Measurements from ENCODE around the gene HEATR9. TPM values are rescaled to one million over a fixed set of nuclear protein-coding genes. Genes with fewer than 3 reads are reported as not detected.

The HEATR9 gene
- total and polyA plus RNA-seq, 2 donors (not counting 3 experiments of a cell fraction or from before 2014, with no cell fraction given), result not detected

DNA sequence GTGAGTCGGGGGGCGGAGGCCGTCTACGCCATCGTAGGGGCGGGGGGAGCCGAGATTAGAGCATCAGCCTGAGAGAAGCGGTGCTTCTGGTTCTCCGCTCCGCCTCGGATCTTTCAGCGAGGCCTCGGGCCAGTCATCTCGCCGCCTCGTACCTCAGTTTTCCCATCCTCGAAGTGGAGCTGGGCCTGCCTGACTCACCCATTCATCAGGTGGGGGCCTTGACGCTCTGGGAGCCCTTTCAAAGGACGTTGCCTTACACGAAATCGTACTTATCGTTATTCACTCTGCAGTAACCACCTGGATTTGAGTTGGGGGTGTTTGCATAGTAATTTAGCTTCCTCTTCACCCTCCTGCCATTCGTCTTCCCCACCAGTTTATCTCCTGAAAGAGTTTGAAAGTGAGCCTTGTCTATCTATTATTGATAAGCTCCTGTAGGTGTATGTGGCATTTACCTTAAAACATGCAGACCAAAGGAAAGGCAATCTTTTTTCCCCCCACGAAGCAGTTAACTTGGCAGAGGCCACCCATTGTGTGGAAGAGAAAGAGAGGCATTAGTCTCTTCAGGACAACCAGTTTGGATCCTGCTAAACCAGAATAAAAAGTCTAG, 58.7 kb downstream of the HEATR9 start:
- no TSS peak for BruUV-seq (replicated peaks)
- Histone ChIP-seq H3K27me3 (ENCODE audit: control insufficient read depth in 2 of 2, insufficient read depth in 2 of 2, low read length in 2 of 2) (no peaks in the 10 kb centered on the region), H3K4me1 (ENCODE audit: control insufficient read depth, extremely low read depth, insufficient read depth, low read length) (peaks cover 41% of the 10 kb centered on the region), H3K4me2 (ENCODE audit: insufficient read depth, low read length) (peak overlapping the region; percentile 93), H3K79me2 (ENCODE audit: control insufficient read depth, insufficient read depth, low read length) (peaks cover 57% of the 10 kb centered on the region), H4K20me1 (replicated peaks; ENCODE audit: control insufficient read depth, extremely low read depth, insufficient read depth, low read length) (peaks cover 7% of the 10 kb centered on the region), H3K9ac (replicated peaks; ENCODE audit: extremely low read depth, insufficient read depth, low read length) (peak overlapping the region; percentile 93), H3K9me3 (replicated peaks; ENCODE audit: control insufficient read depth, insufficient read depth, low read length) (no peaks in the 10 kb centered on the region), H2AFZ (ENCODE audit: low read depth, low read length) (no peak overlapping the region), H3K36me3 (ENCODE audit: control insufficient read depth in 2 of 2, extremely low read depth in 1 of 2, insufficient read depth in 2 of 2, low read length in 2 of 2) (no peaks in the 10 kb centered on the region), H3K27ac (ENCODE audit: insufficient read depth, low read depth, low read length) (peak overlapping the region; percentile 90), H3K4me3 (replicated peaks in 1 of 3; ENCODE audit: insufficient read depth in 1 of 3, low read depth in 1 of 3, low read length in 3 of 3) (peak overlapping the region; percentile 56 to 96 (median 81)), H3K9me1 (replicated peaks; ENCODE audit: control insufficient read depth, extremely low read depth, insufficient read depth, low read length) (no peaks in the 10 kb centered on the region)
- CTCF ChIA-PET, result interaction anchor here (0.6 to 11.8 kb wide), 5 partner anchors 36 to 196 kb away, joined by 3 to 453 read pairs (median 5); no protein-coding TSS in a partner anchor
- intact Hi-C loops (cut with micrococcal nuclease) (loop anchor here (1.0 to 10.0 kb wide), 7 partner anchors 9 to 849 kb away; partner anchors contain the start of genes CCT6B, SLFN11, SLFN12 and SLFN5), dilution Hi-C loops (cut with MboI; ENCODE audit: extremely low pct_ligation_motif_present, low sequenced_read_pairs) (no loop called here)
- peak; percentile 49 for DNase-seq (ENCODE audit: low read depth, low spot score)
- no peak for TF ChIP-seq POLR2A (IDR thresholded peaks at IDR 0.05; ENCODE audit: low read depth, low read length)
- TF ChIP-seq, protein P1, sequence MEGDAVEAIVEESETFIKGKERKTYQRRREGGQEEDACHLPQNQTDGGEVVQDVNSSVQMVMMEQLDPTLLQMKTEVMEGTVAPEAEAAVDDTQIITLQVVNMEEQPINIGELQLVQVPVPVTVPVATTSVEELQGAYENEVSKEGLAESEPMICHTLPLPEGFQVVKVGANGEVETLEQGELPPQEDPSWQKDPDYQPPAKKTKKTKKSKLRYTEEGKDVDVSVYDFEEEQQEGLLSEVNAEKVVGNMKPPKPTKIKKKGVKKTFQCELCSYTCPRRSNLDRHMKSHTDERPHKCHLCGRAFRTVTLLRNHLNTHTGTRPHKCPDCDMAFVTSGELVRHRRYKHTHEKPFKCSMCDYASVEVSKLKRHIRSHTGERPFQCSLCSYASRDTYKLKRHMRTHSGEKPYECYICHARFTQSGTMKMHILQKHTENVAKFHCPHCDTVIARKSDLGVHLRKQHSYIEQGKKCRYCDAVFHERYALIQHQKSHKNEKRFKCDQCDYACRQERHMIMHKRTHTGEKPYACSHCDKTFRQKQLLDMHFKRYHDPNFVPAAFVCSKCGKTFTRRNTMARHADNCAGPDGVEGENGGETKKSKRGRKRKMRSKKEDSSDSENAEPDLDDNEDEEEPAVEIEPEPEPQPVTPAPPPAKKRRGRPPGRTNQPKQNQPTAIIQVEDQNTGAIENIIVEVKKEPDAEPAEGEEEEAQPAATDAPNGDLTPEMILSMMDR (IDR thresholded peaks at IDR 0.05; ENCODE audit: extremely low read depth in 1 of 2, insufficient read depth in 1 of 2, low read depth in 1 of 2, low read length in 2 of 2), result no peak
- no peak for TF ChIP-seq POLR2AphosphoS5 (IDR thresholded peaks at IDR 0.05; ENCODE audit: insufficient read depth, low read depth, low read length)
- no peak for TF ChIP-seq GATA2 (IDR thresholded peaks at IDR 0.05; ENCODE audit: insufficient read depth, insufficient read length, low read depth, low read length)
- TF ChIP-seq MYC (IDR thresholded peaks at IDR 0.05; ENCODE audit: low read depth, low read length), result no peak
- no peak for TF ChIP-seq FOS (IDR thresholded peaks at IDR 0.05; ENCODE audit: borderline replicate concordance, insufficient read depth, low read length)
- TF ChIP-seq, protein P2, sequence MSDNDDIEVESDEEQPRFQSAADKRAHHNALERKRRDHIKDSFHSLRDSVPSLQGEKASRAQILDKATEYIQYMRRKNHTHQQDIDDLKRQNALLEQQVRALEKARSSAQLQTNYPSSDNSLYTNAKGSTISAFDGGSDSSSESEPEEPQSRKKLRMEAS (IDR thresholded peaks at IDR 0.05; ENCODE audit: insufficient read depth, insufficient read length), result no peak
- no peak for TF ChIP-seq JUN (IDR thresholded peaks at IDR 0.05; ENCODE audit: borderline replicate concordance, insufficient read depth, insufficient read length, low read depth)
- FAIRE-seq, result no peak
- POLR2A ChIA-PET, result interaction anchor here (0.6 to 2.7 kb wide), 5 partner anchors 10 to 49 kb away, joined by 4 to 39 read pairs (median 6); no protein-coding TSS in a partner anchor

All from endothelial cell of umbilical vein (primary cell).